Epithelial cell of proximal tubule (primary cell): ENCODE results near the gene BUB3. TPM values are rescaled to one million over a fixed set of nuclear protein-coding genes. Genes with fewer than 3 reads are reported as not detected.
"Not testable (repeated sequence)": the region's sequence is repeated elsewhere in the genome, so short reads cannot be mapped to it uniquely, and the experiment has no call there.

Experiments
- DNase-seq: peaks from one replicate; pipeline ENCODE4 v3.0.0-alpha.2; 2011; ENCODE audit warnings: low read depth
- H3K4me3 ChIP-seq: 2 replicates; pipeline ENCODE4 v1.5.1; 2011; ENCODE audit warnings: low read depth, mild to moderate bottlenecking, low read length
- CTCF ChIP-seq: conservative IDR thresholded peaks from 2 replicates; pipeline ENCODE4 v1.5.1; 2012; ENCODE audit warnings: low read depth, mild to moderate bottlenecking, low read length
- total RNA-seq: library from RNA; depleted of rRNA; stranded (reverse); fragments of >200 nt; gene quantifications from 2 replicates; pipeline ENCODE4 v1.2.3, GENCODE V29; 2015

The BUB3 gene
- total RNA-seq, 1 donor from 2014 or later = 128 TPM

GRCh38 chr10:123158682-123159081 is 4.5 kb downstream of the BUB3 start:
- no peak overlapping the region for H3K4me3 ChIP-seq
- DNase-seq = no peak
- no peak for TF ChIP-seq CTCF

GRCh38 chr10:123160311-123160980 is 6.2 kb downstream of the BUB3 start:
- no peak overlapping the region for H3K4me3 ChIP-seq
- TF ChIP-seq CTCF = no peak
- no peak for DNase-seq

GRCh38 chr10:123164319-123164718 is 10.1 kb downstream of the BUB3 start:
- no peak for TF ChIP-seq CTCF
- no peak for DNase-seq
- no peak overlapping the region for H3K4me3 ChIP-seq

- peak; percentile 44 for TF ChIP-seq CTCF
- H3K4me3 ChIP-seq = no peak overlapping the region
- no peak for DNase-seq
Measured at GRCh38 chr10:123165445-123166072, 11.4 kb downstream of the BUB3 start.

- DNase-seq = no peak
- no peak for TF ChIP-seq CTCF
- no peak overlapping the region for H3K4me3 ChIP-seq
Measured at GRCh38 chr10:123166618-123167017, 12.4 kb downstream of the BUB3 start.

GRCh38 chr10:123170961-123171360 is 16.8 kb downstream of the BUB3 start:
- no peak overlapping the region for H3K4me3 ChIP-seq
- no peak for TF ChIP-seq CTCF
- DNase-seq = no peak

GRCh38 chr10:123171616-123172015 is 17.4 kb downstream of the BUB3 start:
- not testable (repeated sequence) for H3K4me3 ChIP-seq, DNase-seq
